Retinal pigment epithelial cell (primary cell): ENCODE results near the gene BAZ2B.

ENCODE experiments used
- DNase-seq: peaks from one replicate; pipeline ENCODE4 v3.0.0-alpha.2; 2010; ENCODE audit warnings: low read depth
- H3K4me3 ChIP-seq: 2 replicates; pipeline ENCODE4 v1.5.1; 2011; ENCODE audit warnings: mild to moderate bottlenecking, low read length, control low read depth, moderate library complexity
- CTCF ChIP-seq: conservative IDR thresholded peaks from 2 replicates; pipeline ENCODE4 v1.5.1; 2011; ENCODE audit warnings: low read depth, low read length, control low read depth, inconsistent platforms

BAZ2B gene

GRCh38 chr2:159445307-159445706, 171.0 kb downstream of the BAZ2B start:
- no peak for TF ChIP-seq CTCF
- no peak overlapping the region for H3K4me3 ChIP-seq
- DNase-seq: no peak

GRCh38 chr2:159444754-159445153, 171.6 kb downstream of the BAZ2B start:
- TF ChIP-seq CTCF: no peak
- no peak for DNase-seq
- H3K4me3 ChIP-seq: no peak overlapping the region

GRCh38 chr2:159442159-159442852, 174.0 kb downstream of the BAZ2B start:
- DNase-seq: no peak
- no peak for TF ChIP-seq CTCF
- H3K4me3 ChIP-seq: no peak overlapping the region

GRCh38 chr2:159441182-159441581, 175.2 kb downstream of the BAZ2B start:
- no peak overlapping the region for H3K4me3 ChIP-seq
- no peak for TF ChIP-seq CTCF

GRCh38 chr2:159439421-159439820, 176.9 kb downstream of the BAZ2B start:
- TF ChIP-seq CTCF: no peak

More at GRCh38 chr2:159441182-159441581, 175.2 kb downstream of the BAZ2B start:
- DNase-seq: no peak

GRCh38 chr2:159438720-159439353, 177.5 kb downstream of the BAZ2B start:
- H3K4me3 ChIP-seq: no peak overlapping the region
- no peak for DNase-seq
- no peak for TF ChIP-seq CTCF

More at GRCh38 chr2:159439421-159439820, 176.9 kb downstream of the BAZ2B start:
- DNase-seq: no peak
- H3K4me3 ChIP-seq: no peak overlapping the region

- DNase-seq: no peak
- TF ChIP-seq CTCF: no peak
- no peak overlapping the region for H3K4me3 ChIP-seq
Observed at GRCh38 chr2:159438284-159438683, 178.1 kb downstream of the BAZ2B start.
